T47D (cell line): Measurements from ENCODE around the gene MYOG.
A peak's percentile ranks its signal among the peaks of the same experiment; 100 is the strongest.

Source experiments
- DNase-seq, 2 experiments: peaks; one replicate each; pipeline versions ENCODE4 v3.0.0 to v3.0.0-alpha.2; 2011 to 2012; ENCODE audit warnings: low read depth in 1 of 2, low spot score in 1 of 2
- JUND ChIP-seq: IDR thresholded peaks from 2 replicates; pipeline ENCODE4 v1.6.1; 2012; ENCODE audit warnings: low read depth
- in situ Hi-C: cut with HindIII; loops from 2 replicates; pipeline ENCODE4 v1.10.0; 2016; ENCODE audit warnings: low sequenced_read_pairs, low pct_unique_long_range_greater_than_20kb

The MYOG gene

DNA sequence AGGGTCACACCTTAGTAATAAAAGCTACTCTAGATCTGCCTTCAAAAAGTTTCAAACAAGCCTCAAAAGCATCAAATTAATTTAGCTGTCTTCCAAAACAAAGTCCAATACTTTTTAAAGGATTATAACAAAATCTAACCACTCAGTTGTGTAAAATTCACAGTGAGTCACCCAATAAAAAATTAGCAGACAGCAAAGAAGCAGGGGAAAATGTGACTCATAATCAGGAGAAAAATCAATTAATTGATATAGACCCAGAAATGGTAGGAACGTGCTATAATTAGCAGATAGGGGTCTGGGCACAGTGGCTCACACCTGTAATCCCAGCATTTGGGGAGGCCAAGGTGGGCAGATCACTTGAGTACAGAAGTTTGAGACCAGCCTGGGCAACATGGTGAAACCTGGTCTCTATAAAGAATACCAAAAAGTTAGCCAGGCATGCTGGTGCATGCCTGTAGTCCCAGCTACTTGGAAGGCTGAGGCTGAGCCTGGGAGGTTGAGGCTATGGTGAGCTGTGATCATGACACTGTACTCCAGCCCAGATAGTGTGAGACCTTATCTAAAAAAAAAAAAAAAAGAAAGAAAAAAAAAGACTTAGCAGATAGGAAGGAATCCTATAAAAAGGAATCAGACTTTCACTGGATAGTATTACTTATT is 8.1 kb upstream of the MYOG start:
- no peak for TF ChIP-seq JUND
- in situ Hi-C loops = no loop called here
- DNase-seq = no peak

DNA sequence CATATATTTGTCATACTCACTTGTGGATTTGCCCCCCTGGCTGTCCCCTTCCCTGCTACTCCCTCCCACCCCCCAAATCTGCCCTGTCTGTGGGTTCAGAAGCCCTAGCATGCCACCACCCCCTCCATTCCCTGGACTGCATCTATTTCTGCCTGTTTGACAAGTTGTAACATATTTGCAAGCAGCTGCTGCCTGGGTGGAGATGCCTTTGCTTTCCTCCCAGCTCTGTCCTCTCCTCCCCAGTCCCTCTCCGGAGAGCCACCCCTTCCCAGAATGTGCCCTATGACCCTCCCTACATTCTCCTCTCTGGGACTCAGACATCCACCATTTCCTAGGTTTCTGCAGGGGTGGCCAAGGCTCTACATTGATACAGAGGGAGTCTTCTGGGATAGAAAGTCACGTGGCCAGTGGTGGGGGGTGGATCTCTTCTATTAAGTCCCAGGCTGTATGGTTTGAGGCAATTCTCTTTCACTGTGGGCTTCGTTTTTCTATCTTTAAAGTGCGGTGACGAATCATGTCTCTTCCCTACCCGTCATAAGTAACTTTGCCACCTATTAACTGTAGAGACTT is 6.0 kb upstream of the MYOG start:
- no peak for TF ChIP-seq JUND
- DNase-seq = no peak
- in situ Hi-C loops = no loop called here

DNA sequence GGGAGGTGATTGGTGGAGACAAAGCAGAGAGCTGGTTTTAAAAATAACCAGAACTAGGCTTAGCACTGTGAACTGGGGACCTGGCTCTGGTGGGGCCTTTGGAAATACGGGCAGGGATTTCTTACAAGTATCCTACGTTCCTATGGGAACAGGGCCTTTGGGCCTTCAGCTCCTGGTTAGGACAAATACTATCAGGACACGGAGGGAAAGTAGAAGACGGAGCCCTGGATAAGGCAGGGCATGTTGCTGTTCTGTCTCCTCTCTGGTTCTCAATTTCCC is 5.3 kb upstream of the MYOG start:
- no peak for DNase-seq
- in situ Hi-C loops = no loop called here
- TF ChIP-seq JUND = no peak

DNA sequence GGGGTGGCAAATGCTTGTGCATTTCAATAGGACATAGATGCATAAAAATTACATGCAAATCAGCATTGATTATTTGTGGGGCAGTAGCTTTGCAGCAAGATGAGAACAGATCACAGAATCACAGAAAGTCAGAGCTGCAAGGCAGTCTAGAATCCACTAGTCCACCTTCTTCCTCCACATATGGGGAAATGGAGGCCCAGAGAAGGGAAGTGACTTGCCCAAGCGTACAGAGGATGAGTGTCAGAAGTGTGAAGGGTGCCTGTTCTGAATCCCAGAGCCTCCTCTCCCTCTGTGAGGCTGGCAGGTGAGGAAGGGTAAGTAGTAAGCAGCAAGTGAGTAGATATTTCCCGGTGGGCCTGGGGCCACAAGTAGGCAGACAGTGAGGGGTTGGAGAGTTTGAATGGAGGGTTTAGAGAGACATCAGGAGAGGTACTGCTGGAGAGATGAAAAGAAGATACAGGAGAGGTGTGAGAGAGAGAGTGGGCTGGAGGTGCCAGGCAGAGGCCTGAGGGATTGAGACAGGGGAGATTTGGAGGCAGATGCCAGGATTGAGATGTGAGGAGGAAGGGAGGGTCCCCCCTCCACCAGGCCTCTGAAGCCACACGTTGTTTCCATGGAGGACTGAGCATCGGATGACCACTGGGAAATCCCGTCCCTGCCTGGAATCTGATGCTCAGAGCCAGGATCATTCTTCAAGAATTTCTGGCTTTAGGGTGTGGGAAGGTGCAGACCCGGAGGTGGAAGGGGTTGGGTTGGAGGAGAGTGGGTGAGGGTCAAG is 4.8 kb upstream of the MYOG start:
- DNase-seq = no peak
- no peak for TF ChIP-seq JUND

DNA sequence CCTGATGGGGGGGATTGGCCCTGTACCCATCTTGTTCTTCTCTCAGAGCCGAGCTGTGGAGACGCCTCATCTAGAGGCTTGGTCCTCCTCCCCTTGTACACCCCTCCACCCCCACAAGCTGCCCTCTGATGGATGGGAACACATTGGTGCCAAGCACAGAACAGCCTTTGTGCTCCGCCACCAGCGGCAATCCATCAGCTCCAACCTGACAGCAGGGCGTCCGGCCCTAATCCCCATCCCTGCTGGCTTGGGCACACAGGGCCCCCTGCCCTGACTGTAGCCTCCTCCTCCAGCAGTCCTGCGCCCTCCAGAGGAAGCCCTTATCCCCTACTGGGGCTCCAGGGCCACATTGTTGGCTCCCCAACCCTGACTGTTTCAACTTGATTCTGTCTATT is 3.8 kb upstream of the MYOG start:
- DNase-seq = peak in 1 of 2 experiments; percentile 57
- no peak for TF ChIP-seq JUND
- in situ Hi-C loops = no loop called here

More for the DNA sequence above, 4.8 kb upstream of the MYOG start:
- in situ Hi-C loops = no loop called here

DNA sequence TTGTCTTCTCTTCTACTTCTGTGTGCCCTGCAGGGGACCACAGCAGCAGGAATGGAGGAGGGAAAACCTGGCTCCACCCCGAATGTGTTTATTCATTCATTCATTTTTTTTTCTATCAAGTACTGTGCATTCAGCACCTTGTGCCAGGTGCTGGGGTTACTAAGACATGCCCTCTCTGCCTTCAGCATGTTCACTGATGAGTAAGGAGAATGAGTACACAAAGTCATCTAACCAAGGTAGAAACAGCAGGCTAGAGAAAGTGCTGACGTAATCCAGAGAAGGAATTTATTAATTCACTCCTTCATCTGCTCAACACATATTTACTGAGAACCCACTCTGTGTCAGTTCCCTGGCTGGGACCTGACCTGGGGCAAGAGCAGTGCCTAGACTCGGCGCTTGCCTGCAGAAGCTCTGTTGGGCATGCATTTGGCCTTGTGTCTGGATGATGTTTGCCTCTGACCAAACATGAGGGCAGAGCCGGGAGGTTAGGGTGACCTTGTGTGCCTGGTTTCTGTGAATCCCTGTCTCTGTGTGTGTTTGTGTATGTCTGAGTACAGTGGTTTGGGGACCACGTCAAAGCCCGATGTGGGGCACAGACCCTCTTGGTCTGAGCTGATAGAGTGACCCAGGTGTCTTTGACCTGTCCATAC is 3.3 kb upstream of the MYOG start:
- TF ChIP-seq JUND = no peak
- DNase-seq = peak in 1 of 2 experiments; percentile 87
- in situ Hi-C loops = no loop called here

DNA sequence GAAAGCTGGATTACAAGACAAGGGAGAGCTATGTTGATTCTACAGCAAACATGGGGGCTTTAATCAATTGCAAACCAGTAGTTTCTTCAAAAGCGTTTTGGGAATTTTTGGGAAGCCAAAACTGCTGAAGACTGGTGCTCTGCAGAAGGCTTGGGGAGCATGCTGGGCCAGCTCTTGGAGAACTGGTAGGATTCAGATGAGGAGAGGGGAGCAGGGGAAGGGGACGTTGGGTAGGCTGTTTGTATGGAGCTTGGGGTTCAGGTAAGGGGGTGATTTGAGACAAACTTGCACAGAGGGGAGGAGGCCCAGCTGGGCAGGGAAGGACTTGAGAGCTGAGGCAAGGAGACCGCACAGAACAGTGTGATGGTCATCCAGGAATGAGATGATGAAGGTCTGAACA is 2.6 kb upstream of the MYOG start:
- DNase-seq = no peak
- in situ Hi-C loops = no loop called here
- TF ChIP-seq JUND = no peak

DNA sequence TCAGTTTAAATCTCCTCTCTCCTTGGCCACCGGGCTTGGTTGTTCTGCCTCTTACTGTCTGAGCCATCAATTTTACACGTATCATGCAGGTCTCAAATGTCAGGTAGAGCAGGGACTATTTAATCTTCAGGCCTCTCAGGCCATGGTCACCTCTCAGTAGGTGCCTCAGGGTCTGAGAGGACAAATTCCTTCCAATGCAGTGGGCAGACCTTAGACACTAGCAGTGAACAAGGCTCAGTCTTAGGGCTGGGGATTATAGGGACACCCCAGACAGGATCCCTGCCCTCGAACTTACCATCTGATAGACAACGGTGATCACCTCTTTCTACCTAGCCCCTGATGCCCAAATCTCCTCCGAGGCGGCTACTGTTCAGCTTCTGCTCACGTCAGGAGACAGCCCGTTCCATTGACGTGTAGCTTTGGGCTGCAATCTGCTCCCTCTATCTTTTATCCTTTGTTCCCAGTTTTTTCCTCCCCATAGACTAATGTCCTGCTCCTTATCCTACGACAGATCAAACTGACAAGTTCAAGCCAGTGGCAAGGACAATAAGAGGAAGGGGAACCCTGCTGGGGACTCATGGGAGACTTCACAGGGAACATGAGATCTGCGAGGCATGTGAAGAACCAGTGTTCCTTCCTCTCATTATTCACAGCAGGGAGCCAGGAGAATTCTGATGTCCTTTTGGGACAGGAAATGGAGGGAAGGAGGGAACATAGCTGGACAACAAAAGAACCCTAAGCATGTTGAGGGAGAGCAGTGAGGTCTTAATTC is 1.4 kb upstream of the MYOG start:
- no peak for DNase-seq
- no peak for TF ChIP-seq JUND
- in situ Hi-C loops = no loop called here

DNA sequence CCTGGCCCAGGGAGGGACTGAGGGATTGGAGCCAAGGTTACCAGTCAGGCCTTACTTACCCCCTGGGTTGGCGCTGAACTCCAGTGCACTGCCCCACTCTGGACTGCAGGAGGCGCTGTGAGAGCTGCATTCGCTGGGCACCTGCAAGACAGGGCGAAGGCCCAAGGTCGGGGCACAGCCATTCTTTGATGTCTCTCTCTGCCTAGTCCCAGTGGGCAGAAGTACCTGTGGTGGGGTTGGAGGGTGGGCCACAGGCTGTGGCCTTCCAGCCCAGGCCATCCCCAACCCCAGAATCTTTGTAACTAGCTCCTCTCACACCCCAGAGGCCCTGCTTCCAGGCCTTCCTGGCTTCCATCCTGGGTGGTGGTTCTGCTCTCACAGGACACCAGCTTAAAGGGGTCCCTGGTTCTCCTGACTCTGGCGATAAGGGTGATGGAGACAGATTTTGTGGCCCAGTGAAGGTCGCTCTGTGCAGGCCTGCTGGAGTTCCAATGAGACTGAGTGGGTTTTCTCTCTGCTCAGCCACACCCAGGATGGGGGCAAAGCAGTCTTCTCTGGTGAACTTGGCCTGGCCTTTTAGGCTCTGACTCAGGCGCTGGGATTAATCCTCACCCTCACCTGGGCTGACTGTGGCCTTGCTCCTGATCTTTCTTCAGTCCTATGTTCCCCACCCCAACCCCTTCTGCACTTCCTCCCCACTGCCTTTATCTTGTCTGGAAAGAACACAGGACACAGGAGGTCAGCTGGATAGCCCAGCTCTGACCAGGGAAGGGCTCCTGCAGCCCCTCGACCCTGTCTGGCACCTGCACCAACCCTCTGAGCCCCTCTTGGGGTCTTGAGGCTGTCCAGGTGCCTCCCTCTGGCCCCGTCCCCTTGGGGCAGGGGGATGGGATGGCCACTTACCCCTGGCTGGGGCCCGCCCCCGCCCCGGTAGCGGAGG is 954 bp downstream of the MYOG start:
- no peak for TF ChIP-seq JUND
- DNase-seq = peak in 1 of 2 experiments; percentile 37
- in situ Hi-C loops = no loop called here

DNA sequence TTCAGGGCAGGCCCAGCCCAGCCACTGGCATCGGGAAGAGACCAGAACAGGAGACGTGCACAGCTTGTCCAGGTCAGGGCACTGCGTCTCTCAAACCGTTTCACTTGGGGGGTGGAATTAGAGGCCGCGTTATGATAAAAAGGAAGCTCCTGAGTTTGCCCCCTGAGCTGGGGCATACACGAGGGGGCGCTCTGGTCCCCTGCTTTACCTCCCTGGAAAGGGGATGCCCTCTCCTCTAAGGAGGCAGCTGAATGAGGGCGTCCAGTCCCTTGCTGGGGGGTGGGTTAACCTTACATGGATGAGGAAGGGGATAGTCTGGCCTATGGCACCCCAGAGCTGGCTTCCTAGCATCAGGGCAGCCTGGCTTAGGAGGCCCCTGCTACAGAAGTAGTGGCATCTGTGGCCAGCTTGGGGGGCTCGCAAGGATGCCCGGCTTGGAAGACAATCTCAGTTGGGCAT is 2.3 kb downstream of the MYOG start:
- TF ChIP-seq JUND = no peak
- in situ Hi-C loops = no loop called here
- no peak for DNase-seq
